GM12875 (cell line): ENCODE measurements around the gene ASTN2.

Source experiments
- H3K4me3 ChIP-seq: one replicate; pipeline ENCODE4 v1.5.1; 2011; ENCODE audit warnings: low read depth, low read length, control low read depth
- TF ChIP-seq, protein P1 (sequence below): IDR thresholded peaks from 2 replicates; pipeline ENCODE4 v1.5.1; 2011; ENCODE audit warnings: low read depth, mild to moderate bottlenecking, control low read depth, inconsistent platforms, low read length, moderate library complexity, borderline replicate concordance; ENCODE audit not compliant: insufficient read depth

The ASTN2 gene

GRCh38 chr9:116726602-116727001 lies 688.3 kb downstream of the ASTN2 start:
- H3K4me3 ChIP-seq, result no peak overlapping the region
- TF ChIP-seq, protein P1, sequence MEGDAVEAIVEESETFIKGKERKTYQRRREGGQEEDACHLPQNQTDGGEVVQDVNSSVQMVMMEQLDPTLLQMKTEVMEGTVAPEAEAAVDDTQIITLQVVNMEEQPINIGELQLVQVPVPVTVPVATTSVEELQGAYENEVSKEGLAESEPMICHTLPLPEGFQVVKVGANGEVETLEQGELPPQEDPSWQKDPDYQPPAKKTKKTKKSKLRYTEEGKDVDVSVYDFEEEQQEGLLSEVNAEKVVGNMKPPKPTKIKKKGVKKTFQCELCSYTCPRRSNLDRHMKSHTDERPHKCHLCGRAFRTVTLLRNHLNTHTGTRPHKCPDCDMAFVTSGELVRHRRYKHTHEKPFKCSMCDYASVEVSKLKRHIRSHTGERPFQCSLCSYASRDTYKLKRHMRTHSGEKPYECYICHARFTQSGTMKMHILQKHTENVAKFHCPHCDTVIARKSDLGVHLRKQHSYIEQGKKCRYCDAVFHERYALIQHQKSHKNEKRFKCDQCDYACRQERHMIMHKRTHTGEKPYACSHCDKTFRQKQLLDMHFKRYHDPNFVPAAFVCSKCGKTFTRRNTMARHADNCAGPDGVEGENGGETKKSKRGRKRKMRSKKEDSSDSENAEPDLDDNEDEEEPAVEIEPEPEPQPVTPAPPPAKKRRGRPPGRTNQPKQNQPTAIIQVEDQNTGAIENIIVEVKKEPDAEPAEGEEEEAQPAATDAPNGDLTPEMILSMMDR, result no peak

- TF ChIP-seq, protein P1, result no peak
- H3K4me3 ChIP-seq, result no peak overlapping the region
These were observed 690.7 kb downstream of the ASTN2 start for GRCh38 chr9:116724123-116724522.

GRCh38 chr9:116721944-116722343 lies 692.9 kb downstream of the ASTN2 start:
- no peak overlapping the region for H3K4me3 ChIP-seq
- TF ChIP-seq, protein P1, result no peak

DNA sequence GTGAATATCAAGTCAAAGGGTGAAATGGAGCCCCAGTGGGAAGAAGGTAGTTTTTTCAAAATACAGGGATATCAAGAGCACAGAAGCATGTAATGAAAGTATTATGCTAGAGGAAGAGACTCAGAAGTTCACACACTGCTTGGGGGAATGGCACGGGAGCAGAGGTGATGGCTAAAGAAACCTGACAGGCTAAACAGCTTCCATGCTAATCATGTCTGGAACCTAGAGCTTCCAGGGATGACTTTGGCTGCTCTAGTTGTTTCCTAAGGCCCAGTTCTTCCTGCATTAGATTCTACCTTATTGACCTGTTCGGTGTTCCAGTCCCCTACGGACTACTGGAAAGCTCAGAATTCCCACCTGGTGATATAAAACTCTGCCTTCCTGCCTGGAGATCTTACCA lies 693.4 kb downstream of the ASTN2 start:
- no peak overlapping the region for H3K4me3 ChIP-seq
- TF ChIP-seq, protein P1, result no peak

- TF ChIP-seq, protein P1, result no peak
- no peak overlapping the region for H3K4me3 ChIP-seq
These were observed 694.7 kb downstream of the ASTN2 start for GRCh38 chr9:116720111-116720510.

- TF ChIP-seq, protein P1, result no peak
- no peak overlapping the region for H3K4me3 ChIP-seq
These were observed 696.7 kb downstream of the ASTN2 start for GRCh38 chr9:116718111-116718510.

GRCh38 chr9:116717150-116717549 lies 697.7 kb downstream of the ASTN2 start:
- H3K4me3 ChIP-seq, result no peak overlapping the region
- TF ChIP-seq, protein P1, result no peak
